HepG2 (cell line): ENCODE measurements around the gene ERMP1. TPM values are rescaled to one million over a fixed set of nuclear protein-coding genes. Genes with fewer than 3 reads are reported as not detected.
A peak's percentile ranks its signal among the peaks of the same experiment; 100 is the strongest.

Experiments used
- CENPX ChIP-seq: sonication (generic); formaldehyde crosslinking; IDR thresholded peaks from 2 replicates; pipeline ENCODE4 v1.9.0; 2021; ENCODE audit warnings: mild to moderate bottlenecking, missing genetic modification reagents, moderate library complexity
- E2F2 ChIP-seq: sonication (generic); formaldehyde crosslinking; IDR thresholded peaks from 2 replicates; pipeline ENCODE4 v1.4.0; 2020; ENCODE audit warnings: missing genetic modification reagents, borderline replicate concordance
- GPN1 ChIP-seq: sonication (generic); formaldehyde crosslinking; IDR thresholded peaks from 2 replicates; pipeline ENCODE4 v1.5.1; 2020; ENCODE audit warnings: missing genetic modification reagents, borderline replicate concordance
- KMT2A ChIP-seq: sonication (generic); formaldehyde crosslinking; IDR thresholded peaks from 2 replicates; pipeline ENCODE4 v1.4.0; 2020; ENCODE audit warnings: missing genetic modification reagents
- MIER2 ChIP-seq: IDR thresholded peaks from 2 replicates; pipeline ENCODE4 v1.6.1; 2016; ENCODE audit warnings: missing biosample characterization, missing genetic modification reagents
- NR3C1 ChIP-seq: sonication (generic); formaldehyde crosslinking; IDR thresholded peaks from 2 replicates; pipeline ENCODE4 v1.4.0; 2020; ENCODE audit warnings: missing genetic modification reagents
- RFXAP ChIP-seq: sonication (generic); formaldehyde crosslinking; IDR thresholded peaks from 2 replicates; pipeline ENCODE4 v1.4.0; 2020; ENCODE audit warnings: missing genetic modification reagents, borderline replicate concordance
- SIN3B ChIP-seq: fragments of 150-350 bp; IDR thresholded peaks from 2 replicates; pipeline ENCODE4 v1.6.1; 2014; ENCODE audit warnings: low read length
- SKIL ChIP-seq: sonication (generic); formaldehyde crosslinking; IDR thresholded peaks from 2 replicates; pipeline ENCODE4 v1.8.0; 2022; ENCODE audit warnings: missing genetic modification reagents, mild to moderate bottlenecking, moderate library complexity, borderline replicate concordance
- ZNF235 ChIP-seq: sonication (generic); formaldehyde crosslinking; IDR thresholded peaks from 2 replicates; pipeline ENCODE4 v1.8.1; 2023; ENCODE audit warnings: mild to moderate bottlenecking, missing genetic modification reagents, borderline replicate concordance
- ZNF530 ChIP-seq: sonication (generic); formaldehyde crosslinking; IDR thresholded peaks from 2 replicates; pipeline ENCODE4 v1.5.0; 2020; ENCODE audit warnings: low read depth, mild to moderate bottlenecking, missing genetic modification reagents
- polyA plus RNA-seq, 8 experiments: library from polyadenylated mRNA; depleted of rRNA in 3 of 8; stranded (reverse) in 7 of 8; unstranded in 1 of 8; fragments of >200 nt; fragmentation: Illumina TruSeq in 4 of 8; extraction: Trizol in 4 of 8; gene quantifications; 2 replicates each; pipeline versions ENCODE4 v1.2.1 to v1.2.3, GENCODE V29; 2011 to 2016; ENCODE audit warnings: low read depth in 4 of 8, missing spikeins in 1 of 8, mixed read lengths in 1 of 8; ENCODE audit not compliant: insufficient read depth in 1 of 8
- total RNA-seq, 5 experiments: library from RNA; depleted of rRNA; stranded (reverse); fragments of >200 nt; fragmentation: Illumina TruSeq; extraction: Trizol; gene quantifications; 2 replicates each; pipeline ENCODE4 v1.2.3, GENCODE V29; 2016; ENCODE audit warnings: low read depth in 1 of 5
- TF ChIP-seq, protein P1 (sequence below): sonication (generic); formaldehyde crosslinking; IDR thresholded peaks from 2 replicates; pipeline ENCODE4 v1.5.0; 2020; ENCODE audit warnings: mild to moderate bottlenecking, missing genetic modification reagents
- TF ChIP-seq, protein P2 (sequence below): sonication (generic); formaldehyde crosslinking; IDR thresholded peaks from 2 replicates; pipeline ENCODE4 v1.4.0; 2020; ENCODE audit warnings: missing genetic modification reagents
- TF ChIP-seq, protein P3 (sequence below): IDR thresholded peaks from 2 replicates; pipeline ENCODE4 v1.6.1; 2016; ENCODE audit warnings: mild to moderate bottlenecking

ERMP1 gene
- total and polyA plus RNA-seq, 2 of the 13 experiments (the other 11 are each of a cell fraction or from before 2014, with no cell fraction given) = 40.9 to 65.4 TPM

DNA sequence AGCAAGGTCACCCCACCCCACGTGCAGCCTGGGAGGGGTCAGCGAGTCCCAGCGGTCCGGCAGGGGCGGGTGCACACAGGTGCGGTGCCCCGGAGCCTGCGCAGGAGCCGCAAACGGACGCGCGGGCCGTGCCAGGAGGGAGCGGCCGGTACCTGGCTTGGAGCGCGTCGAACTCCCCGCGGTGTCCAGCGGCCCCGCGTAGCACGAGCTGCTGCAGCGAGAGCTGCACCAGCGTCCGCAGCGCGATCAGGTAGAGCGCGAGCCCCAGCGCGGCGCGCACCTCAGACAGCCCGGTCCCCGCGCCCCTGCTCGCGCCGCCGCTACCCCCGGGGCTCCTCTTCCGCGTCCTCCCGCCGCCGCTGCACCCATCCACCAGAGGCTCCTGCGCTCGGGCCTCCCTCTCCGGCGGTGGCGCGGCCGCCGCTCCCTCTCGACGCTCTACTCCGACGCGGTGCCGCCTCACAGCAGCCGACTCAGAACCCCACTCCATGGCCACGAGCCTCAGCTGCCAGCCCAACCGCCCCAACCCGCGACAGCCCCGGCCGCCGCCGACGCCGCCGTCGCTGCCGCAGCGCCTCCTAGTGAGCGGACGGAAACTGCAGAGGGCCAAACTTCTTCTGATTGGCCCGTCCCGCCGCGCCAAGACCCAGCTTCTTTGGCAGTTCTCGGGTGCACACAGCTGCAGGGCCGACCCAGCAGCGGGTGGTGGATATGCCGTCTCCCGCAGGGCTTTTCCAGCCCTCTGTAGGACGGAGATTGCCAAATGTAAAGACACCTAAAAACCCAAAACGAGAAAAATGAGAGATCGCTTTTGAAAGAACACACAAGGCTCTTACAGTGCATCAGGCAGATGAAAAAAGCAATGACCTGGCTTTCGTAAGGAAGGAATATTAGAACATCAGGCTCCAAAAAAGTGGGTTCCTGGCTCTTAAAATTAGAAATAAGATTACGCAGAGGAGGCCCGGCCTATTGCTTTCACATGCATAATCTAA, at the start of gene ERMP1 (continued):
- TF ChIP-seq, protein P1, sequence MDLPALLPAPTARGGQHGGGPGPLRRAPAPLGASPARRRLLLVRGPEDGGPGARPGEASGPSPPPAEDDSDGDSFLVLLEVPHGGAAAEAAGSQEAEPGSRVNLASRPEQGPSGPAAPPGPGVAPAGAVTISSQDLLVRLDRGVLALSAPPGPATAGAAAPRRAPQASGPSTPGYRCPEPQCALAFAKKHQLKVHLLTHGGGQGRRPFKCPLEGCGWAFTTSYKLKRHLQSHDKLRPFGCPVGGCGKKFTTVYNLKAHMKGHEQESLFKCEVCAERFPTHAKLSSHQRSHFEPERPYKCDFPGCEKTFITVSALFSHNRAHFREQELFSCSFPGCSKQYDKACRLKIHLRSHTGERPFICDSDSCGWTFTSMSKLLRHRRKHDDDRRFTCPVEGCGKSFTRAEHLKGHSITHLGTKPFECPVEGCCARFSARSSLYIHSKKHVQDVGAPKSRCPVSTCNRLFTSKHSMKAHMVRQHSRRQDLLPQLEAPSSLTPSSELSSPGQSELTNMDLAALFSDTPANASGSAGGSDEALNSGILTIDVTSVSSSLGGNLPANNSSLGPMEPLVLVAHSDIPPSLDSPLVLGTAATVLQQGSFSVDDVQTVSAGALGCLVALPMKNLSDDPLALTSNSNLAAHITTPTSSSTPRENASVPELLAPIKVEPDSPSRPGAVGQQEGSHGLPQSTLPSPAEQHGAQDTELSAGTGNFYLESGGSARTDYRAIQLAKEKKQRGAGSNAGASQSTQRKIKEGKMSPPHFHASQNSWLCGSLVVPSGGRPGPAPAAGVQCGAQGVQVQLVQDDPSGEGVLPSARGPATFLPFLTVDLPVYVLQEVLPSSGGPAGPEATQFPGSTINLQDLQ (CRISPR knock-in tag) = no peak
- TF ChIP-seq MIER2 = 0 out of 2 replicates have a peak, but pooled peaks have one; percentile 26
- peak; percentile 87; the same call in 1 of the 2 replicates for TF ChIP-seq E2F2 (CRISPR knock-in tag)
- peak; percentile 90; the same call in 1 of the 2 replicates for TF ChIP-seq ZNF235 (CRISPR knock-in tag)
- no peak for TF ChIP-seq CENPX (CRISPR knock-in tag)
- peak; percentile 52; the same call in 1 of the 2 replicates for TF ChIP-seq RFXAP
- TF ChIP-seq, protein P2, sequence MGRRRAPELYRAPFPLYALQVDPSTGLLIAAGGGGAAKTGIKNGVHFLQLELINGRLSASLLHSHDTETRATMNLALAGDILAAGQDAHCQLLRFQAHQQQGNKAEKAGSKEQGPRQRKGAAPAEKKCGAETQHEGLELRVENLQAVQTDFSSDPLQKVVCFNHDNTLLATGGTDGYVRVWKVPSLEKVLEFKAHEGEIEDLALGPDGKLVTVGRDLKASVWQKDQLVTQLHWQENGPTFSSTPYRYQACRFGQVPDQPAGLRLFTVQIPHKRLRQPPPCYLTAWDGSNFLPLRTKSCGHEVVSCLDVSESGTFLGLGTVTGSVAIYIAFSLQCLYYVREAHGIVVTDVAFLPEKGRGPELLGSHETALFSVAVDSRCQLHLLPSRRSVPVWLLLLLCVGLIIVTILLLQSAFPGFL (CRISPR knock-in tag) = peak; percentile 96
- TF ChIP-seq NR3C1 (CRISPR knock-in tag) = no peak
- no peak for TF ChIP-seq SIN3B
- no peak for TF ChIP-seq ZNF530 (CRISPR knock-in tag)
- TF ChIP-seq SKIL (CRISPR knock-in tag) = 0 out of 2 replicates have a peak, but pooled peaks have one; percentile 29
- TF ChIP-seq GPN1 (CRISPR knock-in tag) = no peak
- peak; percentile 93 for TF ChIP-seq KMT2A (CRISPR knock-in tag)
- TF ChIP-seq, protein P3, sequence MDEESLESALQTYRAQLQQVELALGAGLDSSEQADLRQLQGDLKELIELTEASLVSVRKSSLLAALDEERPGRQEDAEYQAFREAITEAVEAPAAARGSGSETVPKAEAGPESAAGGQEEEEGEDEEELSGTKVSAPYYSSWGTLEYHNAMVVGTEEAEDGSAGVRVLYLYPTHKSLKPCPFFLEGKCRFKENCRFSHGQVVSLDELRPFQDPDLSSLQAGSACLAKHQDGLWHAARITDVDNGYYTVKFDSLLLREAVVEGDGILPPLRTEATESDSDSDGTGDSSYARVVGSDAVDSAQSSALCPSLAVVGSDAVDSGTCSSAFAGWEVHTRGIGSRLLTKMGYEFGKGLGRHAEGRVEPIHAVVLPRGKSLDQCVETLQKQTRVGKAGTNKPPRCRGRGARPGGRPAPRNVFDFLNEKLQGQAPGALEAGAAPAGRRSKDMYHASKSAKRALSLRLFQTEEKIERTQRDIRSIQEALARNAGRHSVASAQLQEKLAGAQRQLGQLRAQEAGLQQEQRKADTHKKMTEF (CRISPR knock-in tag) = peak; percentile 91; the same call in 1 of the 2 replicates
